GM12891 (cell line): Measurements from ENCODE around the gene MGAT5.

Experiments
- DNase-seq: peaks from one replicate; pipeline ENCODE4 v3.0.0; 2011; ENCODE audit warnings: low spot score; ENCODE audit not compliant: insufficient read length
- FAIRE-seq: peaks from 2 replicates; lab custom pipeline; 2011; peaks lifted over from hg19 to GRCh38; lab: Jason Lieb, UNC
- PAX5 ChIP-seq: IDR thresholded peaks from 2 replicates; pipeline ENCODE4 v1.6.1; 2011; ENCODE audit warnings: low read length, moderate library complexity, mild to moderate bottlenecking; ENCODE audit not compliant: insufficient read depth, severe bottlenecking
- POLR2A ChIP-seq: IDR thresholded peaks from 2 replicates; pipeline ENCODE4 v1.6.1; 2011; ENCODE audit warnings: low read depth, low read length, control low read depth
- POLR2AphosphoS5 ChIP-seq: IDR thresholded peaks from 2 replicates; pipeline ENCODE4 v1.6.1; 2011; ENCODE audit warnings: low read depth, low read length, control low read depth
- POU2F2 ChIP-seq: IDR thresholded peaks from 2 replicates; pipeline ENCODE4 v1.6.1; 2011; ENCODE audit warnings: low read depth, mild to moderate bottlenecking, control low read depth, low read length, moderate library complexity
- SPI1 ChIP-seq: IDR thresholded peaks from 2 replicates; pipeline ENCODE4 v1.6.1; 2011; ENCODE audit warnings: low read depth, low read length, control low read depth
- TAF1 ChIP-seq: IDR thresholded peaks from 2 replicates; pipeline ENCODE4 v1.6.1; 2011; ENCODE audit warnings: low read depth, low read length, control low read depth

Gene MGAT5

DNA sequence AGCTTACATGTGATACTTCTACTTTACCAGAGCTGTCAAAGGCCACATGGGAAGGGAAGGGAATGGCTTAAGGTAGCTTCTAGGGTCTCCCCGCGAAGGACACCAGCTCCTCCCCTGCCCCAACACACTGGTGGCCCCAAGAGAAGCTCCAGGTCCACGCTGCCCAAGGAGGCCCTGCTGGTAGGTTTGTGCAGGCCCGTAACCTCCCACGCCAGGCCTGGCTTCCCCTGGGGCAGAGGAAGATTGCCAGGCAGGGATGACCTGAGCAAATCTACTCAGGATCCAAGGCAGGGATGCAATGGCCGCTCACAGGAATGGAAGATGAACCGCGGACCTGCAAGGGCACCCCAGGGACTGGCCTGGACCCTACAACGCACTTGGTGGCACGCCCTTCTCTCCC is 205.1 kb downstream of the MGAT5 start:
- TF ChIP-seq POU2F2 (no peak), SPI1 (no peak), PAX5 (no peak), POLR2AphosphoS5 (no peak), TAF1 (no peak), POLR2A (no peak)
- no peak for DNase-seq
- no peak for FAIRE-seq

DNA sequence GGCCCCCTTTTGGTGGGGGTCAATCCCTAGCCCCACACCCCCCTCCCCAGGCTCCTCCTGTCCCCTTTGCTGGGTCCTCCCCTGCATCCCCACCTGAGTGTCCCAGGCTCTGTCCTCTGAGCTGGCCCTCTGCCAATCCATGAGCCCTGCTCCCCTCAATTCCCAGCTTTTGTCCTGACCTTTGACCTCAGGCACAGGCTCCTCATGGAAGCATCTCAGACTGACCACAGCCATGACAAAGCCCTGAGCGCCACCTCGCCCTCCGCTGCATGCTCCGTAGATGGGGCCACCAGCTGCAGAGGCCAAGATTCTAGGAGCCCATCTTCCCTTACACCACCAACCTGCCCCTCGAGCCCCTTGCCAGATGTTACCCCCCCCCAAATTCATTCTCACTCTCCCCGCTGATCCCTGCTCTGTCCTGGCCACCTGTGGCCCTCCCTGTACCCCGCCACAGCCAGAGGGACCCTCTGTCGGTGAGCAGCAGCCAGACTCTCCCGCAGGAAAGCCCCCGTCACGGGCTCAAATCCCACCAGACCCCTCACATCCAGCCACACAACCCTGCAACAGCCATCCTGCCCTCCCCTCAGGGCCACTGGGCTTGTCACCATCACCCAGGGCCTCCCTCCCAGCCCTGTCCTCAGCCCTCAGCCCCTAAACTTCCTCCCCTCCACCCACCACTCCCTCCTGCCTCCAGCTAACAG is 206.0 kb downstream of the MGAT5 start:
- TF ChIP-seq POLR2AphosphoS5 (no peak), POLR2A (no peak), TAF1 (no peak), SPI1 (no peak), POU2F2 (no peak), PAX5 (no peak)
- FAIRE-seq (no peak), DNase-seq (no peak)

DNA sequence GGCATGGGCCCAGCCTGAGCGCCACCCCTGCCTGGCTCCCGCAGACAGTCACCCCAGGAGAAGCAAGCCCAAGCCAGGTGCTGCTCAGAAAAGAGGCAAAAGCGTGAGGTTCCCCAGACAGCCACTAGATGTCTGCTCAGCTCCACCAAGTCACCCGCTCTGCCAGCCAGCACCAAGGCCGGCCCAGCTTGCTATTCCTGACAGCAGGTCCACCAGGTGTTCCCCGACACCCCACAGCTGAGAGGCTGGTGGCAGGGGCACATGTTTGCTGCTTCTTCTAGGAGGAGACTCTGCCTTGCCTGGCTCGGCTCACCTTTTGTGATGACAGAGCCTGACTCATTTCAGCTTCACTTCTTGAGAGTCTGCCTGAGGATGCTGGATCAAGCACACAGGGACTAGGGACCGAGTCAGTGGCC is 206.7 kb downstream of the MGAT5 start:
- peak; percentile 77 for DNase-seq
- FAIRE-seq = peak; percentile 94
- TF ChIP-seq TAF1 (no peak), POLR2A (no peak)

DNA sequence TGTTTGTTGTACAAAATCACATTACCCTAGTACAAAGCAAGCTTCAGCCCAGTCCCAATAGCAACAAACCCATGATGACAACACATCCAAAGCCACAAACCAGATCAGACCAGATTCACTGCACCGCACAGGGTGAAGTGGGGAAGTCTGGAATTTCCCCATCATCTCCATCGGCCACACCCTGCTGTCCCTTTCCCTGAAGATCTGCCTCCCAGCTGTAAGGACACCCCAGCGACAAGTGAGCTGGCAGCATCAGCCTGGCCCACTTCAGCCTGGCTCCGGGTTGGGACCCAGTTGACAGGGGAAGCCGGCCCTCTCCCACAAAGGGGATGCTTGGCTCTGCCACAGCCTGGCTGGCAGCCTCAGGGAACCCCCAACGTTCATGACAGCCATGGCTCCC is 207.6 kb downstream of the MGAT5 start:
- FAIRE-seq (no peak), DNase-seq (no peak)
- TF ChIP-seq POLR2AphosphoS5 (no peak), TAF1 (no peak), SPI1 (no peak)

DNA sequence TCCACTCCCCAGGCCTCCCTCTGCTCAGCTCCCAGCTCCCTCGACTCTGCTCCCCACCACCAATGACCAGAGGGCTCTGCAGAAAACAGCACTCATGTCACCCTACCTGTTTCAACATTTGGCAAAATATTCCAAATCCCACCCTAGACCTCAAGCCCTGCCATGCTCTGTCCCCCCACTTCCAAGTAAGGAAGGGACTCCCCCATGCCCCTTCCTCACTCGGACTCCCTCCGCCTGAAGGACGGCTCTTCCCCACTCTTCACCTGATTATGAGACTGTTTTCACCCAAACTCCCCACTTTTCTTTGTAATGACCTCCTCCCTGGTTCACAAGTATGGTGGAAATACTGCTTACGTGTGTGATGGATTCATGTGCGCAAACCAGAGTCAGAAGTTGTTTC is 208.4 kb downstream of the MGAT5 start:
- DNase-seq (no peak), FAIRE-seq (no peak)
- TF ChIP-seq PAX5 = no peak
- TF ChIP-seq TAF1 = no peak
- TF ChIP-seq POU2F2 = no peak
- TF ChIP-seq POLR2AphosphoS5 = no peak
- TF ChIP-seq SPI1 = no peak
- TF ChIP-seq POLR2A = no peak

DNA sequence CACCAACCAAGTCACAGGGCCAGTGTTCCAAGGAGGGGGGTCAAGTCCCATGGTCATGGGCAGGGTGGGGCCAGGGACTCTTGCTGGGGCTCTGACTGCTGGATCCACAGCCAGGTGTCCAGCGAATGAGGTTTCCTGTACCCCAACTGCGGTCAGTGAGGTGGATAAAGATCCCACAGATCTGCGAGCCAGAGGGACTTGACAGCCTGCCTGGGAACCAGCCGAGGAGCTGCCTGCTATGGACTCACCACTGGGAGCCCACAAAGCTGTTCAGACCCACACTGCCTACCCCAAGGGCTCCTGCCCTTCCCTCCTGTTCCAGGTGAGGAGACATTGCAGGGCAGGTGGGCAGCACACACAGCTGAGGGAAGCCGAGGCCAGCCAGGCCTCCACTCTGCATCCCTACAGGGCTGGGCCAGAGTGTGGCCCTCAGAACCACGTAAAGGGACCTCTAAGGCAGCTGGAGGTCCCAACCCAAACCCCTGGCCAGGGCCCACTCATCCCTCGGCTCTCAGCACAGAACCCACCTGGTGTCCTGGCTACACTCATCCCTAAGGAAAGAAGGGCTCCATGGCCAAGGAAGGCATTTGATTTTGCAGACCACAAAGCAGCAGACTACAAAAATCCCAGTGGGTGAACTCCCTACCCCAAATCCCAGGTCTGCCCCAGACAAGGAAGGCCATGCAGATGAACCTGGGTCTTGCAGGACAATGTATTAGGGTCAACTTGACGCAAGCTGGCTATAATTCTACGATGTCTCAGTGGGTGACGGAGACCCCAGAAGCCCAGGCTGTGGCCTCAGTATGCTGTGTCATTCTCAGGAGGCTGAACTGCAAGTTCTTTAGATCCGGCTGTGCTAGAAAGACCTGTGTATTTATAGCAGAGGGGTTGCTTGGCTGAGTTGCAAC is 209.2 kb downstream of the MGAT5 start:
- FAIRE-seq (no peak), DNase-seq (no peak)
- no peak for TF ChIP-seq PAX5
- no peak for TF ChIP-seq TAF1
- no peak for TF ChIP-seq POU2F2
- no peak for TF ChIP-seq SPI1
- TF ChIP-seq POLR2AphosphoS5 = no peak
- no peak for TF ChIP-seq POLR2A

DNA sequence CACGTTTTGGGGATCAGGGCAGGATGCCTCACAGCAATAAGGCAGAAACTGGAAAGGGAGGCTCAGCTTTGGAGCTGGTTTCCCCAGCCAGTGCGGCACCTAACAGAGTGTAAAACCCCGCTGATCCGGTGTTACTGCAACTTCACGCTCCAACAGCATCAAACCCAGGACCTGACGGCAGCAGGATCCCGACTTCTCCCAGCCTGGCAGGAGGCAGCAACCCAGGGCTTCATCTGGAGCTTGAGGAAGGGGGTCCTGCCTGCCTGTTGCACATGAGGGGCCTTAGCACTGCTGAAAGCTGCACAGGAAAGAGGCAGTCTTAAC is 209.8 kb downstream of the MGAT5 start:
- FAIRE-seq (no peak), DNase-seq (no peak)
- TF ChIP-seq TAF1 = no peak
- no peak for TF ChIP-seq PAX5
- no peak for TF ChIP-seq SPI1
- no peak for TF ChIP-seq POLR2AphosphoS5
- TF ChIP-seq POU2F2 = no peak
- TF ChIP-seq POLR2A = no peak

DNA sequence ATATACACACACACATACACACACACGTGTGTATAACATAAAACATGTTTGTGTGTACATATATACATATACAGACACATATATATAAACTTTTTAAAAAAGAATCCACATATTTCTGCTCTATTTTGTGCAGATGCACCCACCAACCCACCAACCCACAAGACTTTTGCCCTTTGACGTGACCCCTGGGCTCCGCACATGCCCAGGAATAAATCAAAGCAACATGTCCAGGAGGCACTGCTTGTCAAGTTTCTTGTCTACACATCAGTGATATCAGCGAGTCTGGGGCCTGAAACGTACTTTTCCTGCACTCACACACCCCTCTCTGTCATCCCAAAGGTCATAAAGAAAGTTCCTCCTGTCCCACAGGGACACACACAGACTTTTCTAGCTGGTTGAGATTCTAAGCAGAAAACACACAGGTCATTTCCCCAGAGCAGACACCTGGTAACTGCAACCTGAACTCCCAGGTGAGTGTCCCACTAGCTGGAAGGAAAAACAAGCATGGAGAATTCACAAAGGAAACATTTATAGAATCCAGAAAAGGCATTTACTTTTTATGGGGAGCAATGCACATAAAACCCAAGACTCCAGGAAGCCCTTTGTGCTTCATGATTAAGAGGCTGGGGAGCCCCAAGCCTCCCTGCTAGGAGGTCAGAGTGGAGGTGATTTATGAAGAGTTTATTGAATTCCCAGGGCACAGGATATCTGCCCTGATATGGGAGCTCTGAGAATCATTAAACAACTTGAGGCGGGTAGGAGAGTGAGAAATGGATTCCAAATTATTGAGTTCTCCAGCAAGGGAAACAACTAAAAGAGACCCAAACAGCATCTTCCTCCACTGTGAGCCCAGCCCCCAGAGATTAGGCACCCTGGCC is 211.6 kb downstream of the MGAT5 start:
- FAIRE-seq = no peak
- DNase-seq = no peak

DNA sequence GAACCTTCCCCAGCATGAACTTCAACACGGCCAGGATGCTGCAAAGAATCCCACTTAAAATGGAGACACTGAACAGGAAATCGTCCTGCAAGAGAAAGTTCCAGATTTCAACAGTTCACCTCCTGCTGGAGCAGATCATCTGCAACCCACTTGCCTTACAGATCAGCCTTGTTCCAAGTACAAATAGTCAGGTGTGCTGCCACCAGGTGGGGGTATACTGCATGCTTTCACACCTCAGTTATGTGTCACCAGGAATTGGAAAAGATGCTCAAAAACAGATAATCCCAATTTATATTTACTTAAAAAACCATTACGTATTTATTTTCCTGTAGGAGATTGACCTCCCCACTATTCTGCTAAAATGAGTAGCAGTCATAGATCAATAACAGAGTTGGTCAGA is 212.3 kb downstream of the MGAT5 start:
- no peak for DNase-seq
- no peak for TF ChIP-seq POLR2A
- TF ChIP-seq POLR2AphosphoS5 = no peak
- no peak for TF ChIP-seq POU2F2
- TF ChIP-seq TAF1 = no peak
- no peak for TF ChIP-seq SPI1
- no peak for TF ChIP-seq PAX5
- FAIRE-seq = peak; percentile 84

More for the DNA sequence above, 211.6 kb downstream of the MGAT5 start:
- TF ChIP-seq PAX5 (no peak), POLR2A (no peak), TAF1 (no peak), POU2F2 (no peak), POLR2AphosphoS5 (no peak), SPI1 (no peak)
